GM12878 (cell line): ENCODE data around the gene ZNF444. TPM values are rescaled to one million over a fixed set of nuclear protein-coding genes. Genes with fewer than 3 reads are reported as not detected.

Source experiments
- ATAC-seq: fragments of 200-7000 bp; cut with Tn5 transposase; 3 replicates; pipeline ENCODE4 v1.9.1; 2020; ENCODE audit warnings: mild to moderate bottlenecking, moderate library complexity
- BruUV-seq: library from RNA; stranded (reverse); fragments of 400-500 nt; replicated peaks from 2 replicates; lab custom pipeline; 2021; lab: Mats Ljungman, UMichigan
- CTCF ChIA-PET: fragments of 300-600 bp; sonication (Branson Sonifier 250); formaldehyde crosslinking; extraction: SDS; loops from one replicate; lab custom pipeline; 2021; ENCODE audit warnings: inconsistent platforms; lab: Yijun Ruan, JAX
- POLR2A ChIA-PET: fragments of 350-600 bp; formaldehyde crosslinking; extraction: SDS; loops from one replicate; lab custom pipeline; 2021; ENCODE audit warnings: inconsistent platforms; lab: Charles Lee
- RAD21 ChIA-PET: fragments of 300-600 bp; sonication (Branson Sonifier 250); formaldehyde crosslinking; loops from one replicate; lab custom pipeline; 2023; ENCODE audit warnings: antibody characterized with exemption; ENCODE audit not compliant: unreplicated experiment; lab: Charles Lee
- SMC1A ChIA-PET: fragments of 300-600 bp; sonication (Branson Sonifier 250); formaldehyde crosslinking; loops from one replicate; lab custom pipeline; 2023; ENCODE audit not compliant: unreplicated experiment, uncharacterized antibody; lab: Charles Lee
- DNase-seq: peaks from one replicate; pipeline ENCODE4 v3.0.0-alpha.2; 2011; ENCODE audit warnings: low read depth, low spot score
- FAIRE-seq: peaks from 3 replicates; lab custom pipeline; 2011; peaks lifted over from hg19 to GRCh38; lab: Jason Lieb, UNC
- H2AFZ ChIP-seq: 2 replicates; pipeline ENCODE4 v1.6.0; 2011; ENCODE audit warnings: low read depth, low read length, control low read depth; ENCODE audit not compliant: control insufficient read depth
- H3K27ac ChIP-seq: 2 replicates; pipeline ENCODE4 v1.5.1; 2011; ENCODE audit warnings: control low read depth; ENCODE audit not compliant: control insufficient read depth, insufficient read depth
- H3K27me3 ChIP-seq, 2 experiments: replicated peaks in 1 of 2; 2 replicates each; pipeline versions ENCODE4 v1.6.0 to v1.6.1; 2011; ENCODE audit warnings: low read length in 1 of 2; ENCODE audit not compliant: control insufficient read depth in 2 of 2, insufficient read depth in 2 of 2
- H3K36me3 ChIP-seq, 2 experiments: 2 replicates each; pipeline ENCODE4 v1.5.1; 2011; ENCODE audit warnings: low read length in 1 of 2; ENCODE audit not compliant: control insufficient read depth in 2 of 2, insufficient read depth in 2 of 2
- H3K4me1 ChIP-seq: 2 replicates; pipeline ENCODE4 v1.6.1; 2011; ENCODE audit warnings: mild to moderate bottlenecking, low read length, moderate library complexity, mixed read lengths; ENCODE audit not compliant: control insufficient read depth, insufficient read depth
- H3K4me2 ChIP-seq: 2 replicates; pipeline ENCODE4 v1.6.0; 2011; ENCODE audit warnings: control low read depth; ENCODE audit not compliant: control insufficient read depth, insufficient read depth
- H3K4me3 ChIP-seq: fragments of 200-600 bp; sonication (generic); 2 replicates; pipeline ENCODE4 v1.5.1; 2016
- H3K79me2 ChIP-seq: 2 replicates; pipeline ENCODE4 v1.6.0; 2011; ENCODE audit warnings: low read length; ENCODE audit not compliant: control insufficient read depth, insufficient read depth
- H3K9ac ChIP-seq: 2 replicates; pipeline ENCODE4 v1.8.0; 2011; ENCODE audit warnings: low read length, control low read depth, mixed read lengths; ENCODE audit not compliant: control insufficient read depth, insufficient read depth
- H3K9me3 ChIP-seq: replicated peaks from 3 replicates; pipeline ENCODE4 v1.5.1; 2011; ENCODE audit warnings: mild to moderate bottlenecking, low read length; ENCODE audit not compliant: control insufficient read depth, insufficient read depth
- H4K20me1 ChIP-seq: 2 replicates; pipeline ENCODE4 v1.6.0; 2011; ENCODE audit not compliant: control insufficient read depth, insufficient read depth
- EGR1 ChIP-seq, 2 experiments: IDR thresholded peaks; 1 replicate in 1 of 2; 2 replicates in 1 of 2; pipeline ENCODE4 v1.6.1; 2011 to 2012; ENCODE audit warnings: low read depth in 2 of 2, low read length in 2 of 2, borderline replicate concordance in 1 of 2, mild to moderate bottlenecking in 1 of 2, moderate library complexity in 1 of 2
- HCFC1 ChIP-seq: fragments of 150-350 bp; IDR thresholded peaks from 2 replicates; pipeline ENCODE4 v1.6.1; 2014; ENCODE audit warnings: low read length
- HDGF ChIP-seq: fragments of 450-650 bp; IDR thresholded peaks from 2 replicates; pipeline ENCODE4 v1.6.1; 2016; ENCODE audit warnings: antibody characterized with exemption
- IKZF1 ChIP-seq: fragments of 450-650 bp; conservative IDR thresholded peaks from 2 replicates; pipeline ENCODE4 v1.6.1; 2017; ENCODE audit warnings: antibody characterized with exemption, mild to moderate bottlenecking
- JUND ChIP-seq: IDR thresholded peaks from 2 replicates; pipeline ENCODE4 v1.6.1; 2012; ENCODE audit warnings: low read depth, mild to moderate bottlenecking, low read length, improper control_type of control experiment, moderate library complexity
- MYC ChIP-seq: IDR thresholded peaks from 2 replicates; pipeline ENCODE4 v1.6.1; 2011; ENCODE audit warnings: mild to moderate bottlenecking, low read length, moderate library complexity, inconsistent platforms; ENCODE audit not compliant: insufficient read depth, insufficient replicate concordance, insufficient read length, severe bottlenecking
- PAX5 ChIP-seq: IDR thresholded peaks from 2 replicates; pipeline ENCODE4 v1.6.1; 2011; ENCODE audit warnings: low read depth, low read length, borderline replicate concordance
- RBBP5 ChIP-seq: fragments of 200-600 bp; sonication (generic); conservative IDR thresholded peaks from 2 replicates; pipeline ENCODE4 v1.6.1; 2016
- SMAD1 ChIP-seq: fragments of 450-650 bp; IDR thresholded peaks from 2 replicates; pipeline ENCODE4 v1.6.1; 2018; ENCODE audit warnings: mild to moderate bottlenecking, low read depth; ENCODE audit not compliant: partially characterized antibody
- SRF ChIP-seq, 2 experiments: IDR thresholded peaks; 2 replicates each; pipeline ENCODE4 v1.6.1; 2011; ENCODE audit warnings: low read depth in 2 of 2, low read length in 2 of 2, mild to moderate bottlenecking in 1 of 2, moderate library complexity in 1 of 2
- TBL1XR1 ChIP-seq: IDR thresholded peaks from 2 replicates; pipeline ENCODE4 v1.6.1; 2012; ENCODE audit warnings: low read depth, low read length, improper control_type of control experiment
- ZNF207 ChIP-seq: fragments of 450-650 bp; IDR thresholded peaks from 2 replicates; pipeline ENCODE4 v1.6.1; 2014; ENCODE audit warnings: antibody characterized with exemption, mild to moderate bottlenecking, borderline replicate concordance
- ZNF384 ChIP-seq: IDR thresholded peaks from 2 replicates; pipeline ENCODE4 v1.6.1; 2012; ENCODE audit warnings: low read depth, mild to moderate bottlenecking, low read length, improper control_type of control experiment, borderline replicate concordance
- ZNF687 ChIP-seq: fragments of 450-650 bp; IDR thresholded peaks from 2 replicates; pipeline ENCODE4 v1.6.1; 2017; ENCODE audit warnings: mild to moderate bottlenecking, moderate library complexity
- WGBS: methylation state at CpG from one replicate; pipeline ENCODE4 v1.1.6; 2016; ENCODE audit warnings: low lambda C conversion rate; ENCODE audit not compliant: insufficient replicate concordance, insufficient coverage; ENCODE audit errors: missing lambda C conversion rate; 5-methylcytosine and 5-hydroxymethylcytosine counted together
- in situ Hi-C: fragments of 300-500 bp; cut with MboI; formaldehyde crosslinking; loops from 9 replicates; pipeline ENCODE4 v1.14.3; 2018; ENCODE audit warnings: mixed read lengths
- intact Hi-C: fragments of 100-400 bp; cut with micrococcal nuclease; formaldehyde crosslinking; loops from one replicate; pipeline ENCODE4 v1.14.2; 2022; ENCODE audit not compliant: unreplicated experiment
- polyA plus RNA-seq, 11 experiments: library from polyadenylated mRNA; depleted of rRNA in 4 of 11; unstranded in 6 of 11; stranded (reverse) in 5 of 11; fragments of >200 nt; fragmentation: Nextera tagmentation in 4 of 11; fragmentation: Illumina TruSeq in 1 of 11; extraction: Ambion mirVana in 4 of 11; extraction: Trizol in 1 of 11; gene quantifications; 1 replicate in 1 of 11; 2 replicates in 10 of 11; pipeline versions ENCODE4 v1.2.1 to v1.2.3, GENCODE V29; 2011 to 2016; ENCODE audit warnings: inconsistent platforms in 2 of 11, missing spikeins in 2 of 11, low read depth in 1 of 11
- total RNA-seq, 4 experiments: library from RNA; depleted of rRNA in 3 of 4; stranded (reverse); fragments of >200 nt in 3 of 4; fragmentation: Illumina TruSeq in 1 of 4; extraction: Trizol in 1 of 4; gene quantifications; 2 replicates each; pipeline versions ENCODE4 v1.2.1 to v1.2.3, GENCODE V29; 2013 to 2021

ZNF444 gene
- total and polyA plus RNA-seq, 10 of the 15 experiments (the other 5 are each of a cell fraction or from before 2014, with no cell fraction given), result 0.45 to 28.2 (median 11.6) TPM

GRCh38 chr19:56130006-56130405 lies 11.1 kb upstream of the ZNF444 start (continued):
- TF ChIP-seq ZNF687 (no peak), RBBP5 (no peak), JUND (no peak)

DNA sequence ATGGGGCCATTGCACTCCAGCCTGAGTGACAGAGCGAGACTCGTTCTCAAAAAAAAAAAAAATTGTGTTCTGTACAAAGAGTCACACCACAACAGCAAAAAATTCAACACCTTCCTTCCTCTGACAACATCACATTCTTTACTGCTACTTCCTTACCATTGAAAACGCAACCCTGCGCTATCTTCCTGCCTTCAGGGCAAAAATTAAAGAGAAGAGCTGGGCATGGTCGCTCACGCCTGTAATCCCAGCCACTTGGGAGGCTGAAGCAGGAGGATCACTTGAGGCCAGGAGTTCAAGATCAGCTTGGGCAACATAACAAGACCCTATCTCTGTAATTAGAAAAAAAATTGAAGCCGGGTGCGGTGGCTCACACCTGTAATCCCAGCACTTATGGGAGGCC lies 9.4 kb upstream of the ZNF444 start:
- FAIRE-seq (no peak), ATAC-seq (no peak)
- POLR2A ChIA-PET, result interaction anchor here (0.6 kb wide), 1 partner anchor 1175 kb away, joined by 3 read pairs; no protein-coding TSS in a partner anchor
- no peak overlapping the region for H3K4me2 ChIP-seq
- no TSS peak for BruUV-seq
- H4K20me1 ChIP-seq, result no peaks in the 10 kb centered on the region
- TF ChIP-seq TBL1XR1 (no peak), SRF (IDR thresholded peaks at IDR 0.05; ENCODE audit: low read depth in 2 of 2, low read length in 2 of 2) (no peak), HDGF (no peak), IKZF1 (no peak), JUND (no peak), HCFC1 (no peak), SMAD1 (no peak), EGR1 (IDR thresholded peaks at IDR 0.05; ENCODE audit: borderline replicate concordance in 1 of 2, low read depth in 2 of 2, low read length in 2 of 2) (no peak), MYC (no peak), ZNF384 (no peak), PAX5 (no peak), ZNF207 (no peak)
- TF ChIP-seq, all 136 proteins: peak for 0
- SMC1A ChIA-PET, result no interaction called here
- no peaks in the 10 kb centered on the region for H3K9me3 ChIP-seq
- in situ Hi-C loops (loop anchor here (25.0 kb wide), 1 partner anchor 1681 kb away; the partner anchor contains the start of gene ZNF552), intact Hi-C loops (no loop called here)
- no peak overlapping the region for H2AFZ ChIP-seq
- H3K36me3 ChIP-seq, result no peaks in the 10 kb centered on the region
- 89% methylated on average over 8 of the region's 8 CpGs for WGBS
- CTCF ChIA-PET, result interaction anchor here (0.7 to 1.0 kb wide), 3 partner anchors 27 to 179 kb away, joined by 3 to 4 read pairs (median 4); no protein-coding TSS in a partner anchor
- H3K4me1 ChIP-seq, result peaks cover 9% of the 10 kb centered on the region
- RAD21 ChIA-PET, result no interaction called here
- no peak overlapping the region for H3K4me3 ChIP-seq
- H3K27ac ChIP-seq, result no peak overlapping the region
- H3K9ac ChIP-seq, result no peak overlapping the region
- no peak for DNase-seq
- H3K79me2 ChIP-seq, result no peaks in the 10 kb centered on the region
- H3K27me3 ChIP-seq, result no peaks in the 10 kb centered on the region
